Lower lobe of right lung (tissue), 2 donors: ENCODE data around the gene RALBP1. TPM values are rescaled to one million over a fixed set of nuclear protein-coding genes. Genes with fewer than 3 reads are reported as not detected.
A peak's percentile ranks its signal among the peaks of the same experiment; 100 is the strongest.

Source experiments
- ATAC-seq, 2 donors: fragments of 200-7000 bp; cut with Tn5 transposase; one replicate each; pipeline ENCODE4 v1.9.1; 2020 to 2022; ENCODE audit warnings: mild to moderate bottlenecking in 2 of 2, moderate library complexity in 2 of 2
- DNase-seq: peaks from one replicate; pipeline ENCODE4 v3.0.0-alpha.2; 2020
- H3K27ac ChIP-seq: fragments of 200-600 bp; one replicate; pipeline ENCODE4 v1.8.0; 2022
- H3K27me3 ChIP-seq: fragments of 200-600 bp; one replicate; pipeline ENCODE4 v1.8.0; 2022; ENCODE audit warnings: low read depth
- H3K36me3 ChIP-seq: fragments of 200-600 bp; one replicate; pipeline ENCODE4 v1.8.0; 2022; ENCODE audit warnings: mild to moderate bottlenecking
- H3K4me1 ChIP-seq: fragments of 200-600 bp; one replicate; pipeline ENCODE4 v1.8.0; 2022
- H3K4me3 ChIP-seq: fragments of 200-600 bp; one replicate; pipeline ENCODE4 v1.8.0; 2022; ENCODE audit warnings: mild to moderate bottlenecking
- H3K9me3 ChIP-seq: fragments of 200-600 bp; one replicate; pipeline ENCODE4 v1.8.0; 2022
- CTCF ChIP-seq: fragments of 200-600 bp; IDR thresholded peaks from one replicate; pipeline ENCODE4 v1.8.0; 2022; ENCODE audit warnings: antibody characterized with exemption, mild to moderate bottlenecking
- intact Hi-C: fragments of 100-400 bp; cut with DNase I; formaldehyde crosslinking; loops from one replicate; pipeline ENCODE4 v1.11.0; 2022
- total RNA-seq: library from RNA; stranded (reverse); fragmentation: NEBNext Ultra II Directional; extraction: Animal tissue kit (Norgen Biotek cat#: 25700); gene quantifications from one replicate; pipeline ENCODE4 v1.2.1, GENCODE V29; 2021
- donor health status: DM: no; HTN: yes; CAD: no; lungs with severe emphysema.

Gene RALBP1
- total RNA-seq, 1 donor from 2014 or later = 58.1 TPM

- intact Hi-C loops = no loop called here
- Histone ChIP-seq H3K36me3 (peaks cover 74% of the 10 kb centered on the region), H3K4me3 (no peak overlapping the region), H3K4me1 (no peaks in the 10 kb centered on the region), H3K27me3 (no peaks in the 10 kb centered on the region), H3K9me3 (no peaks in the 10 kb centered on the region), H3K27ac (no peak overlapping the region)
- no peak for DNase-seq
- ATAC-seq = no peak
- no peak for TF ChIP-seq CTCF
These were observed 55.1 kb downstream of the RALBP1 start for GRCh38 chr18:9530226-9531009.

GRCh38 chr18:9531791-9532410 is 56.6 kb downstream of the RALBP1 start:
- TF ChIP-seq CTCF = no peak
- Histone ChIP-seq H3K27ac (no peak overlapping the region), H3K9me3 (no peaks in the 10 kb centered on the region), H3K4me3 (no peak overlapping the region), H3K27me3 (no peaks in the 10 kb centered on the region), H3K36me3 (peaks cover 75% of the 10 kb centered on the region), H3K4me1 (no peaks in the 10 kb centered on the region)
- DNase-seq = no peak
- peak in 1 of 2 donors; percentile 16 for ATAC-seq
- intact Hi-C loops = no loop called here

GRCh38 chr18:9534844-9535243 is 59.5 kb downstream of the RALBP1 start:
- no peak overlapping the region for H3K4me3 ChIP-seq
- no peaks in the 10 kb centered on the region for H3K27me3 ChIP-seq
- DNase-seq = no peak
- ATAC-seq = no peak
- H3K27ac ChIP-seq = no peak overlapping the region
- H3K4me1 ChIP-seq = no peaks in the 10 kb centered on the region
- no peaks in the 10 kb centered on the region for H3K9me3 ChIP-seq
- intact Hi-C loops = no loop called here
- no peak for TF ChIP-seq CTCF
- peaks cover 82% of the 10 kb centered on the region for H3K36me3 ChIP-seq

- H3K36me3 ChIP-seq = peaks cover 82% of the 10 kb centered on the region
- TF ChIP-seq CTCF = no peak
- no peak for DNase-seq
- no peaks in the 10 kb centered on the region for H3K9me3 ChIP-seq
- H3K4me1 ChIP-seq = no peaks in the 10 kb centered on the region
- intact Hi-C loops = no loop called here
- ATAC-seq = peak; percentile 67 to 78
- no peaks in the 10 kb centered on the region for H3K27me3 ChIP-seq
- H3K4me3 ChIP-seq = no peak overlapping the region
- no peak overlapping the region for H3K27ac ChIP-seq
These were observed 60.2 kb downstream of the RALBP1 start for GRCh38 chr18:9535430-9535991.

- intact Hi-C loops = no loop called here
- H3K27ac ChIP-seq = no peak overlapping the region
- H3K27me3 ChIP-seq = no peaks in the 10 kb centered on the region
- H3K4me1 ChIP-seq = no peaks in the 10 kb centered on the region
- ATAC-seq (no peak), DNase-seq (no peak)
- no peaks in the 10 kb centered on the region for H3K9me3 ChIP-seq
- H3K36me3 ChIP-seq = peaks cover 73% of the 10 kb centered on the region
- no peak for TF ChIP-seq CTCF
- no peak overlapping the region for H3K4me3 ChIP-seq
These were observed 61.2 kb downstream of the RALBP1 start for GRCh38 chr18:9536354-9537152.
